DND-41 (cell line): ENCODE results near the gene NME4.

Source experiments
- ATAC-seq: fragments of 200-7000 bp; cut with Tn5 transposase; 3 replicates; pipeline ENCODE4 v1.9.1; 2021; ENCODE audit warnings: low read depth; ENCODE audit not compliant: insufficient read depth
- DNase-seq: peaks from one replicate; pipeline ENCODE4 v3.0.0-alpha.2; 2020
- H2AFZ ChIP-seq: 2 replicates; pipeline ENCODE4 v1.6.0; 2012; ENCODE audit warnings: low read depth, low read length
- H3K27ac ChIP-seq: 2 replicates; pipeline ENCODE4 v1.5.1; 2012; ENCODE audit warnings: low read length, inconsistent platforms
- H3K27me3 ChIP-seq: fragments of 200-600 bp; sonication (generic); 2 replicates; pipeline ENCODE4 v1.6.0; 2012; ENCODE audit warnings: low read length, mild to moderate bottlenecking, inconsistent platforms; ENCODE audit not compliant: insufficient read depth, poor library complexity
- H3K36me3 ChIP-seq: 2 replicates; pipeline ENCODE4 v1.5.1; 2012; ENCODE audit warnings: low read length, inconsistent platforms; ENCODE audit not compliant: insufficient read depth
- H3K4me1 ChIP-seq: 2 replicates; pipeline ENCODE4 v1.5.1; 2012; ENCODE audit warnings: mild to moderate bottlenecking, low read length; ENCODE audit not compliant: insufficient read depth
- H3K4me2 ChIP-seq: 2 replicates; pipeline ENCODE4 v1.6.0; 2012; ENCODE audit warnings: mild to moderate bottlenecking, moderate library complexity, low read length, inconsistent platforms; ENCODE audit not compliant: insufficient read depth
- H3K4me3 ChIP-seq, 2 experiments: fragments of 200-600 bp in 1 of 2; shearing (Covaris generic) in 1 of 2; 2 replicates each; pipeline ENCODE4 v1.5.1; 2012 to 2016; ENCODE audit warnings: inconsistent platforms in 2 of 2, low read length in 2 of 2, mild to moderate bottlenecking in 2 of 2, low read depth in 1 of 2, moderate library complexity in 1 of 2
- H3K79me2 ChIP-seq: 2 replicates; pipeline ENCODE4 v1.6.0; 2012; ENCODE audit warnings: low read length, inconsistent platforms; ENCODE audit not compliant: insufficient read depth
- H3K9ac ChIP-seq: 2 replicates; pipeline ENCODE4 v1.6.0; 2012; ENCODE audit warnings: low read depth, mild to moderate bottlenecking, inconsistent platforms, low read length, moderate library complexity
- H3K9me3 ChIP-seq: 2 replicates; pipeline ENCODE4 v1.5.1; 2012; ENCODE audit warnings: low read length, moderate library complexity, mild to moderate bottlenecking, inconsistent platforms; ENCODE audit not compliant: insufficient read depth, severe bottlenecking
- H4K20me1 ChIP-seq: 2 replicates; pipeline ENCODE4 v1.6.0; 2012; ENCODE audit warnings: low read length; ENCODE audit not compliant: insufficient read depth
- EZH2 ChIP-seq: IDR thresholded peaks from 3 replicates; pipeline ENCODE4 v1.6.1; 2012; ENCODE audit warnings: borderline replicate concordance, low read depth, mild to moderate bottlenecking, moderate library complexity, low read length, inconsistent platforms; ENCODE audit not compliant: severe bottlenecking
- TF ChIP-seq, protein P1 (sequence below): IDR thresholded peaks from 2 replicates; pipeline ENCODE4 v1.5.1; 2012; ENCODE audit warnings: borderline replicate concordance, low read length, moderate library complexity, mild to moderate bottlenecking; ENCODE audit not compliant: poor library complexity, severe bottlenecking; ENCODE audit errors: extremely low read depth

NME4 gene

DNA sequence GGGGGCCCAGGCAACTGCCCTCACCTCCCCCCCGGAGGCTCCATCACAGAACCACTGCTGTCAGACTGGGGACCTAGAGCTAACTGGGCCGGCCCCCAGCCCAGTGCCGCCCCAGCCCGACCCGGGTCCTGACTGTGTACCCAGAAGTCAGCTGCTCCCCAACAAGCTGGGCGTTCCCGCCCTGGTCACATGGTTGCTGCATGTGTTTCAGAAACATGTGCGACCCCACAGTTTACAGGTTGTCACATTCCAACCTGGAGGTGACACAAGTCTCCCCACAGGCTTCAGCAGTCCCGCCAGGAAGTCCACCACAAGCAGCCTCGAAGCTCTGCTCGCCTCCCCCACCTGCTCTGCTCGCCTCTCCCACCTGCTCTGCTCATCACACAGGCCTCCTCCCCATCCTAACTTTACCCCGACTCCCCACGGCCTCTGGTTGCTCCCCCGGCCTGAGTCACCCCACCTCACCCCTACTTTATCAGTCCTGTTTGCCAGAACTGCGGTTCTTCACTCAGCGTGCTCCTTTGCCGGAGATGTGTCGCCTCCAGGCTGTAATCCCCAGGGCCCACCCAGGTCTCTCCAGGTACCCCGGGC is 27.6 kb upstream of the NME4 start:
- Histone ChIP-seq H3K9ac (peak overlapping the region; percentile 56), H3K9me3 (no peaks in the 10 kb centered on the region), H3K4me3 (peak overlapping the region in 1 of 2 experiments; percentile 53; a peak in 3 of 4 replicates), H4K20me1 (peaks cover 20% of the 10 kb centered on the region; the same call in 1 of the 2 replicates), H2AFZ (no peak overlapping the region), H3K27me3 (no peaks in the 10 kb centered on the region), H3K27ac (no peak overlapping the region), H3K4me1 (peaks cover 27% of the 10 kb centered on the region), H3K36me3 (peaks cover 67% of the 10 kb centered on the region), H3K79me2 (peaks cover 7% of the 10 kb centered on the region), H3K4me2 (peak overlapping the region; percentile 65)
- DNase-seq (no peak), ATAC-seq (no peak)
- TF ChIP-seq, protein P1, sequence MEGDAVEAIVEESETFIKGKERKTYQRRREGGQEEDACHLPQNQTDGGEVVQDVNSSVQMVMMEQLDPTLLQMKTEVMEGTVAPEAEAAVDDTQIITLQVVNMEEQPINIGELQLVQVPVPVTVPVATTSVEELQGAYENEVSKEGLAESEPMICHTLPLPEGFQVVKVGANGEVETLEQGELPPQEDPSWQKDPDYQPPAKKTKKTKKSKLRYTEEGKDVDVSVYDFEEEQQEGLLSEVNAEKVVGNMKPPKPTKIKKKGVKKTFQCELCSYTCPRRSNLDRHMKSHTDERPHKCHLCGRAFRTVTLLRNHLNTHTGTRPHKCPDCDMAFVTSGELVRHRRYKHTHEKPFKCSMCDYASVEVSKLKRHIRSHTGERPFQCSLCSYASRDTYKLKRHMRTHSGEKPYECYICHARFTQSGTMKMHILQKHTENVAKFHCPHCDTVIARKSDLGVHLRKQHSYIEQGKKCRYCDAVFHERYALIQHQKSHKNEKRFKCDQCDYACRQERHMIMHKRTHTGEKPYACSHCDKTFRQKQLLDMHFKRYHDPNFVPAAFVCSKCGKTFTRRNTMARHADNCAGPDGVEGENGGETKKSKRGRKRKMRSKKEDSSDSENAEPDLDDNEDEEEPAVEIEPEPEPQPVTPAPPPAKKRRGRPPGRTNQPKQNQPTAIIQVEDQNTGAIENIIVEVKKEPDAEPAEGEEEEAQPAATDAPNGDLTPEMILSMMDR, result no peak
- TF ChIP-seq EZH2, result no peak

DNA sequence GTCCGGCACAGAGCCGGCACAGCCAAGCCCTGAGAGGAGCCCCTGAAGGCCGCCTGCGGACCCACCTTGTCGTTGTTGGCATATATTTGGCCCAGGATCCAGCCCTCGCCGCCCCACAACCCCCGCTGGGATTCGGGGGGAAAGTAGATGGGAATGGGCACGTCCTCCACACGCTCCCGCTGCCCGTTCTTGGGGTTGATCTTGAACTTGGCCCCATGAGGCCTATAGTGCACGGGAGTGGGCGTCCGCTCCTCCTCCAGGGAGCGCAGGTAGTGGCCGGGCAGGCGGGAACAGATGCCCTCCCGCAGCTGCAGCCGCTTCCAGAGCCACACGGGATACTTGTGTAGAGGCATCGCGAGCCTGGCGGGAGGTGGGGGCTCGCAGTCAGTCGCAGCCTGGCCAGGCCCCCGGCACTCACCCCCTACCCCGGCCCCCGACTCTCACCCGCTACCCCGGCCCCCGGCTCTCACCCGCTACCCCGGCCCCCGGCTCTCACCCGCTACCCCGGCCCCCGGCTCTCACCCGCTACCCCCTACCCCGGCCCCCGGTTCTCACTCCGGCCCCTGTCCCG is 27.0 kb upstream of the NME4 start:
- Histone ChIP-seq H3K27me3 (no peaks in the 10 kb centered on the region), H3K27ac (no peak overlapping the region), H2AFZ (no peak overlapping the region), H4K20me1 (peaks cover 20% of the 10 kb centered on the region; the same call in 1 of the 2 replicates), H3K4me2 (peak overlapping the region; percentile 65), H3K4me1 (peaks cover 27% of the 10 kb centered on the region), H3K9ac (peak overlapping the region; percentile 56), H3K79me2 (peaks cover 7% of the 10 kb centered on the region), H3K4me3 (peak overlapping the region; percentile 8 to 53; a peak in 3 of 4 replicates), H3K9me3 (no peaks in the 10 kb centered on the region), H3K36me3 (peaks cover 73% of the 10 kb centered on the region)
- DNase-seq (no peak), ATAC-seq (no peak)
- no peak for TF ChIP-seq EZH2
- TF ChIP-seq, protein P1, result no peak

DNA sequence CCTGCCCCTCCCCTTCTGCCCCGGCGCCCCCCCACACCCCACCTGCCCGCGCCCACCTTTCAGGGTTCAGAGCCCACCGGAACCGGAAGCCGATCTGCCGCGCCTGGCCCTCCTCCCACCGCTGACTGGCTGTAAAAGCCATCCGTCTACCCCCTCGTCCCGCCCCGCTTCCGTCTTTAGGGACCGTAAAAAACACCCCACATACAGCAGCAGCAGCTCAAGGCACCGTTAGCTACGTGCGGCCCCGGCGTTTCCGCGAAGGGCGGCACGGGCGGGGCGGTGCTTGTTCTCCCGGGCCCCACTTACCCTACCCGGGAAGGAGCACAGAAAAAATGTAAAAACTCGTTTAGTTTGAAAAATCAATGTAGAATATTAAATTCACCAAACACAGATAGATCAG is 26.6 kb upstream of the NME4 start, which contains the start of gene MRPL28:
Gene MRPL28 (minus strand): TSS at position 96 of the 400 bp plus-strand sequence. CDS start 320 bp downstream, outside the sequence.
- peak; percentile 97 for DNase-seq
- H3K9ac ChIP-seq, result peak within 1 kb of the TSS; percentile 56
- TF ChIP-seq EZH2, result no peak
- TF ChIP-seq, protein P1, result no peak
- no peaks in the 10 kb centered on the region for H3K9me3 ChIP-seq
- peak; percentile 99 for ATAC-seq
- no peaks in the 10 kb centered on the region for H3K27me3 ChIP-seq
- peak within 1 kb of the TSS; percentile 8 to 53; a peak in 3 of 4 replicates for H3K4me3 ChIP-seq
- H4K20me1 ChIP-seq, result peaks cover 20% of the 10 kb centered on the region; the same call in 1 of the 2 replicates
- peak within 1 kb of the TSS; percentile 77 for H3K27ac ChIP-seq
- peaks cover 7% of the 10 kb centered on the region for H3K79me2 ChIP-seq
- peaks cover 27% of the 10 kb centered on the region for H3K4me1 ChIP-seq
- peak within 1 kb of the TSS; percentile 56 for H2AFZ ChIP-seq
- peak within 1 kb of the TSS; percentile 68 for H3K4me2 ChIP-seq
- peaks cover 77% of the 10 kb centered on the region for H3K36me3 ChIP-seq
